Fibroblast of upper back skin (primary cell): Measurements from ENCODE around the gene CASP7.
"Not testable (repeated sequence)": the region's sequence is repeated elsewhere in the genome, so short reads cannot be mapped to it uniquely, and the experiment has no call there.

ENCODE experiments used
- DNase-seq: peaks from one replicate; pipeline ENCODE4 v3.0.0-alpha.2; 2013

Gene CASP7

DNA sequence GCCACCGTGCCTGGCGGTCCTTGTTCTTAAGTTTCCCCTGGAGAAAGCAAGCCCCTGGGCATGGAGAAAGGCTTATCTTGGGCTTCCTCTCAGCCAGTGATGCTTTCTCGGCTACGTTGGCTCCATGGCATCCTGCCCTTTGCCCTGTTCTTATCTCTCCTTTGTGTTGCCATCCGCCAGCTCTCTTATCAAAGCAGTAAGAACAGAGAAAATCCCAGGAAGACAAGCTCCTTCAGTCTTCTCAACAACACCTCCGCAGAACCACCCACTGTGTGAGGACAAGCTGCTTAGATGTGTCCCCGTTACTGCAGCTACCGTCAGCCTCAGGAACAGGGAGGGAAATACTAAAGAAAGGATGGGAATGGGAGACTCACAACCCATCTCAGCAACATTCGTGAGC lies 75.1 kb downstream of the CASP7 start:
- no peak for DNase-seq

DNA sequence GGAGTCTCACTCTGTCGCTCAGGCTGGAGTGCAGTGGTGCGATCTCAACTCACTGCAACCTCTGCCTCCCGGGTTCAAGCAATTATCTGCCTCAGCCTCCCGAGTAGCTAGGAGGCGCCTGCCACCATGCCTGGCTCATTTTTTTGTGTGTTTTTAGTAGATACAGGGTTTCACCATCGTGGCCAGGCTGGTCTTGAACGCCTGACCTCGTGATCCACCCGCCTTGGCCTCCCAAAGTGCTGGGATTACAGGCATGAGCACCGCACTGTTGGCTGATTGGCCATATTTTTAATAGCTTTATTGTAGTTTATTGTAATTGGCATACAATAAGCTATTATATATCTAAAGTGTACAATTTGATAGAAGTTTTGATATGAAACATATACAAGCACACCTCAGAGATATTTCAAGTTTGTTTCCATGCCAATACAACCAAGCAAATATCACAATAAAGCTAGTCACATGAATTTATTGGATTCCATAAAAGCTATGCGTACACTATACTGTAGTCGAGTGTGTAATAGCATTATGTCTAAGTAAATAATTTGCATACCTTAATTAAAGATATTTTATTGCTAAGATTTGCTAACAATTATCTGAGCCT lies 77.3 kb downstream of the CASP7 start:
- no peak for DNase-seq

DNA sequence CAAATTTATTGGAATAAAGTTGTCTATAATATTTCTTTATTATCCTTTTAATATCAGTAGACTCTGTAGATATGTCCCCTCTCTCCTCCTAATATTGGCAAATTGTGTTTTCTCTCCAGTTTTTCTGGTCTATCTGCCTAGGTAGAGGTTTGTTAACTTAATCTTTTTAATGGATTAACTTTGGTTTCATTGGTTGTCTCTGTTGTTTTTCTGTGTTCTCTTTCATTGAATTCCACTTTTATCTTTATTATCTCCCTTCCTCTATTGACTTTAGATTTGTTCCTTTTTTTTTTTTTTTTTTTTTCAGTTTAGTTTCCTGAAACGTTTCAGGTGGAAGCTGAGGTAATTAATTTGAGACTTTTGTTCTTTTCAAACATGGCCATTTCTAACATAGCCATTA lies 82.4 kb downstream of the CASP7 start:
- DNase-seq, result no peak

DNA sequence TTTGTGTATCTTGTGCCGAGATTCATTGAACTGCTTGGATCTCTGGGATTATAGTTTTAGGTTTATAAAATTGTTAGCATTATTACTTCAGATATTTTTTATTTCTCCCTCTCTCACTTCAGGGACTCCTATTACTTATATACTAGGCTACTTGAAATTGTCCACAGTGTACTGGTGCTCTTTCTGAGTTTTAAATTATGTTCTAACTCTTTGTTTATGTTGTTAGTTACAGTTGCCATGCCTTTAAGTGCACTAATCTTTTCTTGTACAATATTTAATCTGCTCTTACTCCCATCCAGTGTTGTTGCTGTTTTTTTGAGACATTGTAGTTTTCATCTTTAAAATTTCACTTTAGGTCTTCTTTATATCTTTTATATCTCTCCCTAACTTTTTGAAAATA lies 84.9 kb downstream of the CASP7 start:
- DNase-seq, result no peak

DNA sequence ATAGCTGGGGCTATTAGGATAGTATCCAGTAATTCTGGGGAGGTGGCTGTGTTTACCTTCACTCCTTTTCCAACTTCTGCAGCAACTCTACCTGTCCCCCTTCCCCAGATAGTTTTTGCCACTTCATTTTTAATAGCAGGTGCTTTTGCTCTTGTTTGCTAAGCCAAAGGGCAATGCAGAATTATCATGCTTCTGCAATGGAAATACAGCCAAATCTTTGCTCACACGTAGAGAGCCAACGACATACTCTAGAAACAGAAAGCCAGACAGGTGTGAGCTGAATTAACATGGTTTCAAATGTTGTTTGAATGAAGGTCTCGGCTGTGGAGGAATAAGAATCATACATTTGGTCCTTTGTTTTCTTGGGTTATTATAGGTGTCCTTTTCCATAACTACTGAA lies 86.2 kb downstream of the CASP7 start:
- DNase-seq, result no peak

DNA sequence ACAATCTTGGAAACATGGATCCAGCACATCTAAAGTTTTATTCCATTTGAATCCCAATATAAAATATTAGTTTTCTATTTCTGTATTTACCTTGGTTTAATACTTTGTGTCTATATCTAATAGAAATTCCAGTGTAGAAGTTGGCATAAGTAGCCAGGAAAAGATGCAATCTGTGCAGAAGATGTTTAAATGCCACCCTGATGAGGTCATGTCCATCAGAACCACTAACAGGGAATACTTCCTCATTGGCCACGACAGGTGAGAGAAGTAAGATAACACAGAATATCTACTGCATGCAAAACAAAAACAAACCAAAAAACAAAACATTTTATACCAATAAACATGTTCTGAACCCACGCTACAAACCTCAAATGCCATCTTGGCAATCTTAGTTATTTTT lies 87.5 kb downstream of the CASP7 start:
- no peak for DNase-seq

DNA sequence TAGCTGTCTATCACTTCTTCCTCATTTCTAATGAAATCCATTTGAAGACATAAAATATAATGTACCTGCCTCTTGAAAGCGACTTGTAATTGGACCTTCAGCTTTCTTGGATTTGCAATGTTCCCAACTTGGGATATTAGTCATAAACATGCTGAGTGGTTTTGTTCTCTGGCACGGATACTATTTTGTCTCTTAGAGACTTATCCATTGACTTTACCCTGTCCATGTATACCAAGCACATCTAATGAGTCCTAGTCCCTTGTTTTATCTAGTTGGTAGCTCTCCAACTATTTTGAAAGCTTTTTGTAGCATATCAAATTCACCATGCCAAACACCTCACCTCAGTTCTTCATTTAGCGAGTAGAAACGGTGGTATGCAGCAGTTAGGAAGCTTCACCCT lies 90.6 kb downstream of the CASP7 start:
- DNase-seq, result no peak

DNA sequence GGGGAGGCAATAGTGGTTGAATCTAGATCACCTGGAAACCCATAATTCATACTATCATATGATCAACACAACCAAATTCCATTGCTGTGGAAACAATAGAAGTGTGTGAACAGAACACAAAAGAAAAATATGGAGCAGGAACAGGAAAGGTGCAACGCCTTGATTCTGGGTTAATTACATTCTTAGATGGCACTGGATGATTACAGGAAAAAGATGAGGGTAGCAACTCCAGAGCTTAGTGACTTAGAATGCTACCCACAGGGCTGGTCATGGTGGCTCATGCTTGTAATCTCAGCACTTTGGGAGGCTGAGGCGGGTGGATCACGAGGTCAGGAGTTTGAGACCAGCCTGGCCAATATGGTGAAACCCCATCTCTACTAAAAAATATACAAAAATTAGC lies 91.4 kb downstream of the CASP7 start:
- not testable (repeated sequence) for DNase-seq

DNA sequence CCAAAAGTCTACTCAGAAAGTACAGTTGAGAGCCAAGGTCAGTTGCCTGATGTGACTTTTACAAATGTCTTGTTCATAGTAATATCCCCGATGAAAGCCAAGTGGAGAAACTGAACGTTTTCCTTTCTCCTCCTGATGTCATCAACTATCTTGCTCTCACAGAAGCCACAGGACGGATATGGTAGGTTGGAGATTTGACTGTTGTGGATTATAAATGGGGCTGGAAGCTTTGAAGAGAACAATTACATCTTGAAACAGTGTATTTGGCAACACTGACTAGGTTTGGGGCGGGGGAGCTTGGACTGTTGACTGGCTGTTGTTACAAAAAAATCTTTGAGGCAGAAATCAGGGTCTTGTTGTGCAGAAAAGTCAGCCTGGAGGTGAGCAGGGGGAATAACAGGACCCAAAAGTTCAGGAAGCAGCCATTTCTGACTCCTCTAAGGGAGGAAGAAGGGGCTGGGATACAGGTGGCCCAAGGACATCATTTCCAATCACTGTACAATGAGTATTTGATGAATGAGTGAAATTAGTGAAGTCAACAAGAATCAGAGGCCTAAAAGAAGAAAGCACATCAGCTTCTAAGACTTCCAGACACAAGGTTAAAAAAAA lies 96.1 kb downstream of the CASP7 start:
- no peak for DNase-seq

DNA sequence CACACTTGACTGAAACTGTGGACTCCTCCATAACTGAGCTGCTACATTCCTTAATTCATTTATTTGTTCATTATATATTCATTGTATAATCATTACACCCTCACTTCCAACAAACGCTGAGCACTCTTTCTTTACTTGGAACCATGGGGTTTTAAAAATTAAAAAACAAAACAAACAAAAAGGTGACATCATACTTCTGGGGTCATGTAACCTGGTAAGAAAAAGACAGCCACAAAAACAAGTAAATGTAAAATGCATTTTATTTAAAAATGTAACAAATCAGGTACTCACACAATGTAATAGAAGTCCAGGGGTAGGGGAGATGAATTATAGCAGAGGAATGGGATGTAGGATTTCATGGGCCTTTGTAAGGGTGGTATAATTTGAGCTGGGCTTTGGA lies 96.8 kb downstream of the CASP7 start:
- DNase-seq, result no peak
